Endothelial cell of umbilical vein (primary cell): ENCODE measurements around the gene OR52I1. TPM values are rescaled to one million over a fixed set of nuclear protein-coding genes. Genes with fewer than 3 reads are reported as not detected.
A peak's percentile ranks its signal among the peaks of the same experiment; 100 is the strongest.

ENCODE experiments used
- BruUV-seq: library from RNA; stranded (reverse); fragments of 400-500 nt; replicated peaks from 2 replicates; lab custom pipeline; 2021; lab: Mats Ljungman, UMichigan
- CTCF ChIA-PET: fragments of 300-600, 350-600 bp; sonication (Branson Sonifier 250); formaldehyde crosslinking; loops from one replicate; lab custom pipeline; 2021; ENCODE audit warnings: antibody characterized with exemption, inconsistent platforms; lab: Charles Lee
- POLR2A ChIA-PET: fragments of 300-600, 350-600 bp; sonication (Branson Sonifier 250); formaldehyde crosslinking; loops from one replicate; lab custom pipeline; 2021; ENCODE audit warnings: antibody characterized with exemption, inconsistent platforms; lab: Charles Lee
- DNase-seq: peaks from one replicate; pipeline ENCODE4 v3.0.0-alpha.2; 2011; ENCODE audit warnings: low read depth, low spot score
- FAIRE-seq: peaks from 2 replicates; lab custom pipeline; 2011; peaks lifted over from hg19 to GRCh38; lab: Jason Lieb, UNC
- H2AFZ ChIP-seq: 2 replicates; pipeline ENCODE4 v1.6.0; 2012; ENCODE audit warnings: low read depth, low read length, control low read depth, inconsistent platforms
- H3K27ac ChIP-seq: 2 replicates; pipeline ENCODE4 v1.5.1; 2011; ENCODE audit warnings: low read depth, mild to moderate bottlenecking, control low read depth, low read length, moderate library complexity; ENCODE audit not compliant: insufficient read depth
- H3K27me3 ChIP-seq, 2 experiments: 2 replicates each; pipeline versions ENCODE4 v1.6.0 to v1.6.1; 2011; ENCODE audit warnings: low read length in 2 of 2, mixed read lengths in 1 of 2; ENCODE audit not compliant: control insufficient read depth in 2 of 2, insufficient read depth in 2 of 2
- H3K36me3 ChIP-seq, 2 experiments: 2 replicates in 1 of 2; 3 replicates in 1 of 2; pipeline ENCODE4 v1.5.1; 2011; ENCODE audit warnings: low read length in 2 of 2, mild to moderate bottlenecking in 1 of 2, moderate library complexity in 1 of 2; ENCODE audit not compliant: control insufficient read depth in 2 of 2, insufficient read depth in 2 of 2; ENCODE audit errors: extremely low read depth in 1 of 2
- H3K4me1 ChIP-seq: 3 replicates; pipeline ENCODE4 v1.5.1; 2011; ENCODE audit warnings: mild to moderate bottlenecking, low read length; ENCODE audit not compliant: control insufficient read depth, insufficient read depth; ENCODE audit errors: extremely low read depth
- H3K4me2 ChIP-seq: 2 replicates; pipeline ENCODE4 v1.6.1; 2011; ENCODE audit warnings: low read length, control low read depth, mixed read lengths; ENCODE audit not compliant: insufficient read depth
- H3K4me3 ChIP-seq, 3 experiments: fragments of 200-600 bp in 1 of 3; sonication (generic), shearing (Covaris generic) in 1 of 3; replicated peaks in 1 of 3; 2 replicates each; pipeline ENCODE4 v1.5.1; 2011 to 2016; ENCODE audit warnings: control low read depth in 3 of 3, low read length in 3 of 3, mild to moderate bottlenecking in 2 of 3, inconsistent platforms in 1 of 3, low read depth in 1 of 3, moderate library complexity in 1 of 3; ENCODE audit not compliant: insufficient read depth in 1 of 3
- H3K79me2 ChIP-seq: 2 replicates; pipeline ENCODE4 v1.6.0; 2012; ENCODE audit warnings: low read length, inconsistent platforms; ENCODE audit not compliant: control insufficient read depth, insufficient read depth
- H3K9ac ChIP-seq: replicated peaks from 2 replicates; pipeline ENCODE3; 2011; ENCODE audit warnings: low read length, control low read depth; ENCODE audit not compliant: insufficient read depth; ENCODE audit errors: extremely low read depth
- H3K9me1 ChIP-seq: replicated peaks from 3 replicates; pipeline ENCODE4 v1.6.0; 2011; ENCODE audit warnings: mild to moderate bottlenecking, low read length; ENCODE audit not compliant: control insufficient read depth, insufficient read depth; ENCODE audit errors: extremely low read depth
- H3K9me3 ChIP-seq: replicated peaks from 2 replicates; pipeline ENCODE4 v1.5.1; 2012; ENCODE audit warnings: low read length, inconsistent platforms; ENCODE audit not compliant: control insufficient read depth, insufficient read depth
- H4K20me1 ChIP-seq: replicated peaks from 2 replicates; pipeline ENCODE3; 2011; ENCODE audit warnings: mild to moderate bottlenecking, low read length; ENCODE audit not compliant: control insufficient read depth, insufficient read depth; ENCODE audit errors: extremely low read depth
- CTCF ChIP-seq, 2 donors: IDR thresholded peaks; 1 replicate in 1 of 2; 2 replicates in 1 of 2; pipeline ENCODE4 v1.5.1; 2011; ENCODE audit warnings: low read length in 2 of 2, mild to moderate bottlenecking in 2 of 2, moderate library complexity in 2 of 2, control low read depth in 1 of 2, inconsistent platforms in 1 of 2, low read depth in 1 of 2; ENCODE audit not compliant: insufficient read depth in 1 of 2; ENCODE audit errors: extremely low read depth in 1 of 2
- EZH2 ChIP-seq: IDR thresholded peaks from 2 replicates; pipeline ENCODE4 v1.6.1; 2012; ENCODE audit warnings: borderline replicate concordance, low read depth, mild to moderate bottlenecking, moderate library complexity, low read length, inconsistent platforms; ENCODE audit not compliant: severe bottlenecking
- GATA2 ChIP-seq: IDR thresholded peaks from 2 replicates; pipeline ENCODE4 v1.7.0; 2011; ENCODE audit warnings: low read depth, mild to moderate bottlenecking, moderate library complexity, mixed read lengths, low read length; ENCODE audit not compliant: insufficient read length, insufficient read depth
- JUN ChIP-seq: IDR thresholded peaks from 2 replicates; pipeline ENCODE4 v1.6.1; 2011; ENCODE audit warnings: borderline replicate concordance, low read depth; ENCODE audit not compliant: insufficient read length, insufficient read depth
- MAX ChIP-seq: IDR thresholded peaks from 2 replicates; pipeline ENCODE4 v1.6.1; 2011; ENCODE audit not compliant: insufficient read depth, insufficient read length
- POLR2A ChIP-seq: IDR thresholded peaks from 2 replicates; pipeline ENCODE4 v1.6.1; 2012; ENCODE audit warnings: low read depth, mild to moderate bottlenecking, control low read depth, low read length
- POLR2AphosphoS5 ChIP-seq: IDR thresholded peaks from 2 replicates; pipeline ENCODE4 v1.6.1; 2012; ENCODE audit warnings: low read depth, mild to moderate bottlenecking, control low read depth, low read length, moderate library complexity; ENCODE audit not compliant: insufficient read depth
- dilution Hi-C: fragments of 300-500 bp; cut with MboI; formaldehyde crosslinking; loops from one replicate; pipeline ENCODE4 v1.15.0; 2019; ENCODE audit warnings: low sequenced_read_pairs; ENCODE audit not compliant: extremely low pct_ligation_motif_present
- intact Hi-C: fragments of 100-400 bp; cut with micrococcal nuclease; formaldehyde crosslinking; loops from one replicate; pipeline ENCODE4 v1.10.0; 2022
- polyA plus RNA-seq, 4 experiments: library from polyadenylated mRNA; depleted of rRNA in 3 of 4; stranded (reverse) in 3 of 4; unstranded in 1 of 4; fragments of >200 nt; gene quantifications; 2 replicates each; pipeline versions ENCODE4 v1.2.1 to v1.2.3, GENCODE V29; 2011 to 2012; ENCODE audit warnings: missing spikeins in 1 of 4
- total RNA-seq: library from RNA; stranded (reverse); gene quantifications from 2 replicates; pipeline ENCODE4 v1.2.3, GENCODE V29; 2021

OR52I1 gene
- total and polyA plus RNA-seq, 2 donors (not counting 3 experiments of a cell fraction or from before 2014, with no cell fraction given) = not detected

- Histone ChIP-seq H2AFZ (peak within 1 kb of the TSS; percentile 13), H3K36me3 (no peaks in the 10 kb centered on the region), H3K4me1 (no peaks in the 10 kb centered on the region), H3K9ac (no peak within 1 kb of the TSS), H3K27ac (no peak within 1 kb of the TSS), H3K4me2 (no peak within 1 kb of the TSS), H3K27me3 (peaks cover 0 to 1% of the 10 kb centered on the region in 2 experiments), H3K79me2 (no peaks in the 10 kb centered on the region), H4K20me1 (no peaks in the 10 kb centered on the region), H3K4me3 (no peak within 1 kb of the TSS), H3K9me1 (no peaks in the 10 kb centered on the region), H3K9me3 (no peaks in the 10 kb centered on the region)
- peak; percentile 66 for DNase-seq
- dilution Hi-C loops = no loop called here
- peak; percentile 84 for FAIRE-seq
- TF ChIP-seq POLR2A (no peak), GATA2 (no peak), CTCF (IDR thresholded peaks at IDR 0.05; ENCODE audit: extremely low read depth in 1 of 2, insufficient read depth in 1 of 2, low read depth in 1 of 2, low read length in 2 of 2) (peak; percentile 82 to 93), MAX (no peak), JUN (no peak), POLR2AphosphoS5 (no peak), EZH2 (no peak)
- intact Hi-C loops = loop anchor here (1.0 kb wide), 5 partner anchors 367 to 1171 kb away; partner anchors contain the start of gene OR52N2
- CTCF ChIA-PET = interaction anchor here (0.7 to 3.1 kb wide), 32 partner anchors 10 to 1676 kb away, joined by 3 to 54 read pairs (median 4); partner anchors contain the start of genes OR52N2 and TRIM68
- POLR2A ChIA-PET = no interaction called here
- no TSS peak for BruUV-seq
Measured at GRCh38 chr11:4636962-4637661, 43.3 kb downstream of the OR52I1 start, which contains the start of gene OR51D1. TSS of gene OR51D1 (plus strand) at chr11:4637477. CDS start at chr11:4639791, 2,314 bp downstream.
